Smooth muscle cell (in vitro differentiated cells): ENCODE results near the gene UBR2. TPM values are rescaled to one million over a fixed set of nuclear protein-coding genes. Genes with fewer than 3 reads are reported as not detected.

Experiments used
- DNase-seq: peaks from one replicate; lab custom pipeline; 2025; ENCODE audit not compliant: unreplicated experiment; lab: John Stamatoyannopoulos, UW
- H2AFZ ChIP-seq: fragments of 200-600 bp; sonication (generic); 2 replicates; pipeline ENCODE4 v1.6.0; 2016; ENCODE audit warnings: antibody characterized with exemption, low read depth, mild to moderate bottlenecking
- H3F3A ChIP-seq: fragments of 200-600 bp; sonication (generic); 2 replicates; pipeline ENCODE4 v1.6.0; 2017; ENCODE audit warnings: antibody characterized with exemption, low read depth
- H3K27ac ChIP-seq: fragments of 200-600 bp; sonication (generic); 2 replicates; pipeline ENCODE4 v1.5.1; 2016; ENCODE audit warnings: low read depth, mild to moderate bottlenecking
- H3K27me3 ChIP-seq: fragments of 200-600 bp; sonication (generic); 2 replicates; pipeline ENCODE4 v1.6.1; 2016; ENCODE audit warnings: low read depth, mild to moderate bottlenecking
- H3K36me3 ChIP-seq: fragments of 200-600 bp; sonication (generic); 2 replicates; pipeline ENCODE4 v1.5.1; 2016; ENCODE audit warnings: low read depth
- H3K4me1 ChIP-seq: fragments of 200-600 bp; sonication (generic); 2 replicates; pipeline ENCODE4 v1.5.1; 2016; ENCODE audit warnings: low read depth
- H3K4me2 ChIP-seq: fragments of 200-600 bp; sonication (generic); 2 replicates; pipeline ENCODE4 v1.6.0; 2016; ENCODE audit warnings: mild to moderate bottlenecking
- H3K4me3 ChIP-seq: fragments of 200-600 bp; sonication (generic); 2 replicates; pipeline ENCODE4 v1.5.1; 2016; ENCODE audit warnings: mild to moderate bottlenecking
- H3K79me2 ChIP-seq: fragments of 200-600 bp; sonication (generic); 2 replicates; pipeline ENCODE4 v1.6.0; 2016; ENCODE audit warnings: low read depth, mild to moderate bottlenecking
- H3K9ac ChIP-seq: fragments of 200-600 bp; sonication (generic); 2 replicates; pipeline ENCODE4 v1.6.0; 2016; ENCODE audit warnings: low read depth
- H3K9me3 ChIP-seq: fragments of 200-600 bp; sonication (generic); replicated peaks from 2 replicates; pipeline ENCODE4 v1.5.1; 2016; ENCODE audit warnings: low read depth
- H4K20me1 ChIP-seq: fragments of 200-600 bp; sonication (generic); 2 replicates; pipeline ENCODE4 v1.6.0; 2016; ENCODE audit warnings: low read depth
- CTCF ChIP-seq: fragments of 200-600 bp; sonication (generic); IDR thresholded peaks from 2 replicates; pipeline ENCODE4 v1.5.1; 2017; ENCODE audit warnings: borderline replicate concordance, mild to moderate bottlenecking, antibody characterized with exemption; ENCODE audit not compliant: insufficient read depth, poor library complexity, severe bottlenecking
- WGBS: methylation state at CpG from one replicate; pipeline ENCODE4 v1.1.7; 2016; ENCODE audit warnings: low lambda C conversion rate; 5-methylcytosine and 5-hydroxymethylcytosine counted together
- polyA plus RNA-seq: library from polyadenylated mRNA; unstranded; fragments of >200 nt; fragmentation: Nextera tagmentation; extraction: Ambion mirVana; gene quantifications from 2 replicates; pipeline ENCODE4 v1.2.1, GENCODE V29; 2016
- total RNA-seq: library from RNA; depleted of rRNA; stranded (reverse); fragments of >200 nt; gene quantifications from 2 replicates; pipeline ENCODE4 v1.2.3, GENCODE V29; 2014

The UBR2 gene
- total and polyA plus RNA-seq, 2 experiments from 2014 or later: 8.1 to 22.6 TPM

- Histone ChIP-seq H3K4me3 (no peak overlapping the region), H3F3A (no peaks in the 10 kb centered on the region), H3K9ac (no peak overlapping the region), H3K27ac (no peak overlapping the region), H3K4me2 (no peak overlapping the region), H3K27me3 (no peaks in the 10 kb centered on the region), H4K20me1 (peaks cover 4% of the 10 kb centered on the region), H3K79me2 (no peaks in the 10 kb centered on the region), H2AFZ (no peak overlapping the region), H3K9me3 (no peaks in the 10 kb centered on the region), H3K36me3 (peaks cover 6% of the 10 kb centered on the region), H3K4me1 (no peaks in the 10 kb centered on the region)
- TF ChIP-seq CTCF: no peak
- no peak for DNase-seq
- WGBS: 75% methylated on average over 1 of the region's 1 CpG
Observed at GRCh38 chr6:42627674-42628073, 63.8 kb downstream of the UBR2 start.

DNA sequence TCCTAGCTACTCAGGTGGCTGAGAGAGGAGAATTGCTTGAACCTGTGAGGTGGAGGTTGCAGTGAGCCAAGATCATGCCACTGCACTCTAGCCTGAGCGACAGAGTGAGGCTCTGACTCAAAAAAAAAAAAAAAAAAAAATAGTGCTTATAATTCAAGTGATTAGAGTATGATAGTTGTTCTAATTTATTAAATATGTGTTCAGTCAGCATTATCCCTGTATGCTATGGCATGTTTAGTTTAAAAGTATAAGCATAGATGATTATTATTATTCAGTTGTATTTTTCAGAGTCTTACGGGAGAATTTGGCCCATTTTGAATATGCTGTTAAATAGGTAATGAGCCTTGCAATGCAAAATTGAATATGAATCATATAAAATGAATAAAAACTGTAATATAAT lies 64.8 kb downstream of the UBR2 start:
- Histone ChIP-seq H3K4me3 (no peak overlapping the region), H3K4me1 (no peaks in the 10 kb centered on the region), H4K20me1 (peaks cover 4% of the 10 kb centered on the region), H3F3A (no peaks in the 10 kb centered on the region), H3K27ac (no peak overlapping the region), H3K9ac (no peak overlapping the region), H3K36me3 (peaks cover 6% of the 10 kb centered on the region), H2AFZ (no peak overlapping the region), H3K27me3 (no peaks in the 10 kb centered on the region), H3K9me3 (no peaks in the 10 kb centered on the region), H3K4me2 (no peak overlapping the region), H3K79me2 (no peaks in the 10 kb centered on the region)
- no peak for TF ChIP-seq CTCF
- 97% methylated on average over 2 of the region's 2 CpGs for WGBS
- no peak for DNase-seq

DNA sequence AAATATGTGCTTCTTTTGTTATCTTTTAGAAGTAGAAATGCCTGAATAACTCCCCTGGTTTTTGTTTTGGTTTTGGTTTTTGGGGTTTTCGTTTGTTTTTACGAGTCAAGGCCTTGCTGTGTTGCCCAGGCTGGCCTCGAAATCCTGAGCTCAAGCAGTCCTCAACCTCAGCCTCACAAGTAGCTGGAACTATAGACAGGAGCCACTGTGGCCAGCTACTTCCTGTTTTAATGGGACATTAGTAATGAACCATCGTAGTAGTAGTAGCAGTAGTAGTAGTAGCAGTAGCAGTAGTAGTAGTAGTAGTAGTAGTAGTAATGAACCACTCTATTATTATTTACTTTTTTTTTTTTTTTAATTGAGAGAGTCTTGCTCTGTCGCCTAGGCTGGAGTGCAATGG lies 66.0 kb downstream of the UBR2 start:
- H3K79me2 ChIP-seq: no peaks in the 10 kb centered on the region
- 97% methylated on average over 5 of the region's 5 CpGs for WGBS
- no peak overlapping the region for H3K4me2 ChIP-seq
- no peak for DNase-seq
- no peaks in the 10 kb centered on the region for H3K4me1 ChIP-seq
- H4K20me1 ChIP-seq: peaks cover 4% of the 10 kb centered on the region
- no peak for TF ChIP-seq CTCF
- no peak overlapping the region for H2AFZ ChIP-seq
- no peak overlapping the region for H3K9ac ChIP-seq
- no peaks in the 10 kb centered on the region for H3F3A ChIP-seq
- no peak overlapping the region for H3K27ac ChIP-seq
- no peak overlapping the region for H3K4me3 ChIP-seq
- H3K9me3 ChIP-seq: no peaks in the 10 kb centered on the region
- H3K27me3 ChIP-seq: no peaks in the 10 kb centered on the region
- peaks cover 6% of the 10 kb centered on the region for H3K36me3 ChIP-seq

GRCh38 chr6:42637681-42638080 lies 73.9 kb downstream of the UBR2 start:
- H3K9me3 ChIP-seq: no peaks in the 10 kb centered on the region
- H3K4me2 ChIP-seq: no peak overlapping the region
- H3K4me1 ChIP-seq: no peaks in the 10 kb centered on the region
- peaks cover 19% of the 10 kb centered on the region for H3K36me3 ChIP-seq
- H3K27me3 ChIP-seq: no peaks in the 10 kb centered on the region
- 97% methylated on average over 3 of the region's 3 CpGs for WGBS
- no peaks in the 10 kb centered on the region for H3F3A ChIP-seq
- H3K4me3 ChIP-seq: no peak overlapping the region
- no peak overlapping the region for H3K27ac ChIP-seq
- TF ChIP-seq CTCF: no peak
- H3K79me2 ChIP-seq: no peaks in the 10 kb centered on the region
- H3K9ac ChIP-seq: no peak overlapping the region
- no peak for DNase-seq
- H4K20me1 ChIP-seq: no peaks in the 10 kb centered on the region
- no peak overlapping the region for H2AFZ ChIP-seq
